K562 (cell line): ENCODE results near the gene PPP1CC. TPM values are rescaled to one million over a fixed set of nuclear protein-coding genes. Genes with fewer than 3 reads are reported as not detected.
A peak's percentile ranks its signal among the peaks of the same experiment; 100 is the strongest.

ENCODE experiments used
- ATAC-seq: fragments of 200-7000 bp; cut with Tn5 transposase; 3 replicates; pipeline ENCODE4 v1.9.1; 2020; ENCODE audit warnings: moderate library complexity
- BruUV-seq: library from RNA; stranded (reverse); fragments of 400-500 nt; replicated peaks from 2 replicates; lab custom pipeline; 2021; lab: Mats Ljungman, UMichigan
- CTCF ChIA-PET: fragments of 300-600 bp; formaldehyde crosslinking; extraction: SDS; loops from one replicate; lab custom pipeline; 2021; ENCODE audit warnings: low intra/inter-chr PET ratio; lab: Yijun Ruan, JAX
- POLR2A ChIA-PET: fragments of 300-600, 350-650 bp; sonication (Branson Sonifier 250); formaldehyde crosslinking; extraction: SDS; loops from one replicate; lab custom pipeline; 2021; ENCODE audit warnings: antibody characterized with exemption, inconsistent platforms; lab: Yijun Ruan, JAX
- DNase-seq, 4 experiments: peaks; one replicate each; pipeline versions ENCODE4 v3.0.0 to v3.0.0-alpha.2; 2011 to 2018; ENCODE audit warnings: low spot score in 3 of 4, mixed read lengths in 3 of 4; ENCODE audit errors: extremely low read depth in 1 of 4
- FAIRE-seq: peaks from 2 replicates; lab custom pipeline; 2011; peaks lifted over from hg19 to GRCh38; lab: Jason Lieb, UNC
- H2AFZ ChIP-seq: 2 replicates; pipeline ENCODE4 v1.6.0; 2011; ENCODE audit warnings: low read depth, low read length, control low read depth, inconsistent platforms
- H3K27ac ChIP-seq: fragments of 200-600 bp; 3 replicates; pipeline ENCODE4 v1.8.0; 2011; ENCODE audit warnings: low read depth, mild to moderate bottlenecking, control low read depth, inconsistent platforms, low read length, moderate library complexity, mixed read lengths; ENCODE audit errors: extremely low read depth
- H3K27me3 ChIP-seq, 2 experiments: fragments of 300-600 bp in 1 of 2; 2 replicates in 1 of 2; 3 replicates in 1 of 2; pipeline versions ENCODE4 v1.6.0 to v1.8.0; 2011; ENCODE audit warnings: inconsistent platforms in 2 of 2, low read length in 2 of 2, mild to moderate bottlenecking in 1 of 2, mixed read lengths in 1 of 2, moderate library complexity in 1 of 2; ENCODE audit not compliant: control insufficient read depth in 2 of 2, insufficient read depth in 2 of 2
- H3K36me3 ChIP-seq: fragments of 300-600 bp; 3 replicates; pipeline ENCODE4 v1.8.0; 2011; ENCODE audit warnings: mild to moderate bottlenecking, low read length, inconsistent platforms; ENCODE audit not compliant: control insufficient read depth, insufficient read depth
- H3K4me1 ChIP-seq, 2 experiments: fragments of 200-600 bp in 1 of 2; replicated peaks in 1 of 2; 2 replicates in 1 of 2; 3 replicates in 1 of 2; pipeline versions ENCODE4 v1.5.1 to v1.8.0; 2011; ENCODE audit warnings: inconsistent platforms in 2 of 2, low read length in 2 of 2, mild to moderate bottlenecking in 1 of 2, mixed read lengths in 1 of 2, moderate library complexity in 1 of 2; ENCODE audit not compliant: control insufficient read depth in 2 of 2, insufficient read depth in 2 of 2
- H3K4me2 ChIP-seq: 2 replicates; pipeline ENCODE4 v1.6.1; 2011; ENCODE audit warnings: low read length, control low read depth, inconsistent platforms, mixed read lengths; ENCODE audit not compliant: insufficient read depth
- H3K4me3 ChIP-seq: fragments of 200-600 bp; sonication (generic), shearing (Covaris generic); 2 replicates; pipeline ENCODE4 v1.5.1; 2016; ENCODE audit warnings: control low read depth, inconsistent platforms
- H3K79me2 ChIP-seq: fragments of 200-600 bp; 3 replicates; pipeline ENCODE4 v1.8.0; 2011; ENCODE audit warnings: low read length, inconsistent platforms; ENCODE audit not compliant: control insufficient read depth, insufficient read depth
- H3K9ac ChIP-seq, 2 experiments: 2 replicates each; pipeline versions ENCODE4 v1.6.0 to v1.6.1; 2011; ENCODE audit warnings: low read depth in 2 of 2, low read length in 2 of 2, control low read depth in 1 of 2, inconsistent platforms in 1 of 2, mild to moderate bottlenecking in 1 of 2, mixed read lengths in 1 of 2; ENCODE audit not compliant: insufficient read depth in 1 of 2
- H3K9me1 ChIP-seq: one replicate; pipeline ENCODE4 v1.6.0; 2011; ENCODE audit warnings: inconsistent platforms, mild to moderate bottlenecking, low read length, moderate library complexity; ENCODE audit not compliant: control insufficient read depth, insufficient read depth
- H3K9me3 ChIP-seq: replicated peaks from 2 replicates; pipeline ENCODE4 v1.5.1; 2011; ENCODE audit warnings: low read depth, low read length, inconsistent platforms; ENCODE audit not compliant: control insufficient read depth, insufficient read depth
- H4K20me1 ChIP-seq: replicated peaks from 2 replicates; pipeline ENCODE4 v1.6.1; 2011; ENCODE audit warnings: low read length, inconsistent platforms, mixed read lengths; ENCODE audit not compliant: control insufficient read depth, insufficient read depth
- BHLHE40 ChIP-seq: IDR thresholded peaks from 2 replicates; pipeline ENCODE4 v1.6.1; 2011; ENCODE audit warnings: low read length, improper control_type of control experiment
- FOXA3 ChIP-seq, 2 experiments: fragments of 450-650 bp in 1 of 2; sonication (generic) in 1 of 2; formaldehyde crosslinking; IDR thresholded peaks in 1 of 2; conservative IDR thresholded peaks in 1 of 2; 2 replicates each; pipeline versions ENCODE4 v1.4.0 to v1.8.0; 2020 to 2022; ENCODE audit warnings: mild to moderate bottlenecking in 2 of 2, missing genetic modification reagents in 1 of 2
- HMG20A ChIP-seq: fragments of 450-650 bp; formaldehyde crosslinking; conservative IDR thresholded peaks from 2 replicates; pipeline ENCODE4 v1.4.0; 2020; ENCODE audit warnings: mild to moderate bottlenecking, mixed read lengths
- LCOR ChIP-seq: sonication (generic); formaldehyde crosslinking; IDR thresholded peaks from 2 replicates; pipeline ENCODE4 v1.8.0; 2022; ENCODE audit warnings: mild to moderate bottlenecking, missing genetic modification reagents
- NR0B1 ChIP-seq: fragments of 450-650 bp; IDR thresholded peaks from one replicate; pipeline ENCODE4 v1.6.1; 2018; ENCODE audit warnings: mild to moderate bottlenecking, moderate library complexity; ENCODE audit not compliant: partially characterized antibody
- RBM25 ChIP-seq: fragments of 200-400 bp; formaldehyde crosslinking; IDR thresholded peaks from 2 replicates; pipeline ENCODE4 v1.6.1; 2018; ENCODE audit warnings: low read length, low read depth, moderate library complexity; ENCODE audit not compliant: severe bottlenecking
- TFAP4 ChIP-seq: sonication (generic); formaldehyde crosslinking; IDR thresholded peaks from 2 replicates; pipeline ENCODE4 v1.8.0; 2022; ENCODE audit warnings: missing genetic modification reagents, mild to moderate bottlenecking, moderate library complexity, borderline replicate concordance
- ZFP36 ChIP-seq: fragments of 150-350 bp; IDR thresholded peaks from 2 replicates; pipeline ENCODE4 v1.6.1; 2018; ENCODE audit warnings: low read length, low read depth; ENCODE audit not compliant: partially characterized antibody
- WGBS: fragments of 100-300 bp; shearing (Covaris generic); methylation state at CpG from one replicate; pipeline ENCODE4 v1.1.6; 2016; ENCODE audit warnings: low coverage, mixed read lengths; ENCODE audit not compliant: insufficient coverage; ENCODE audit errors: missing lambda C conversion rate; 5-methylcytosine and 5-hydroxymethylcytosine counted together
- in situ Hi-C: fragments of 300-500 bp; cut with MboI; formaldehyde crosslinking; loops from 4 replicates; pipeline ENCODE4 v1.15.0; 2018; ENCODE audit warnings: inconsistent platforms, mixed read lengths
- intact Hi-C: fragments of 100-400 bp; cut with micrococcal nuclease; formaldehyde crosslinking; loops from 2 replicates; pipeline ENCODE4 v1.14.2; 2022
- polyA plus RNA-seq, 8 experiments: library from polyadenylated mRNA; depleted of rRNA in 4 of 8; stranded (reverse) in 5 of 8; unstranded in 3 of 8; fragments of >200 nt; fragmentation: Nextera tagmentation in 2 of 8; fragmentation: Illumina TruSeq in 1 of 8; extraction: Ambion mirVana in 2 of 8; extraction: Trizol in 1 of 8; gene quantifications; 2 replicates each; pipeline versions ENCODE4 v1.2.1 to v1.2.3, GENCODE V29; 2011 to 2014; ENCODE audit warnings: inconsistent platforms in 1 of 8, missing spikeins in 1 of 8
- total RNA-seq, 7 experiments: library from RNA; depleted of rRNA in 6 of 7; stranded (reverse); fragments of >200 nt in 6 of 7; fragmentation: Illumina TruSeq in 2 of 7; extraction: Trizol in 2 of 7; gene quantifications; 2 replicates each; pipeline versions ENCODE4 v1.2.1 to v1.2.3, GENCODE V29; 2011 to 2021; ENCODE audit warnings: low replicate concordance in 1 of 7

PPP1CC gene
- total and polyA plus RNA-seq, 9 of the 15 experiments (the other 6 are each of a cell fraction or from before 2014, with no cell fraction given), result 67.4 to 286 (median 195) TPM

- H3K4me1 ChIP-seq, result no peaks in the 10 kb centered on the region
- CTCF ChIA-PET, result no interaction called here
- H3K4me2 ChIP-seq, result no peak overlapping the region
Observed at GRCh38 chr12:110677982-110678381, 64.7 kb downstream of the PPP1CC start.

GRCh38 chr12:110677206-110677911 is 65.3 kb downstream of the PPP1CC start:
- WGBS, result 3% methylated on average over 5 of the region's 5 CpGs
- H2AFZ ChIP-seq, result no peak overlapping the region
- H4K20me1 ChIP-seq, result no peaks in the 10 kb centered on the region; the same call in 1 of the 2 replicates
- peaks cover under 1 to 22% of the 10 kb centered on the region in 2 experiments; a peak in 3 of 5 replicates for H3K27me3 ChIP-seq
- DNase-seq, result no peak
- in situ Hi-C loops (no loop called here), intact Hi-C loops (no loop called here)
- H3K36me3 ChIP-seq, result no peaks in the 10 kb centered on the region
- H3K9ac ChIP-seq, result no peak overlapping the region
- no peak overlapping the region for H3K27ac ChIP-seq
- POLR2A ChIA-PET, result interaction anchor here (0.7 kb wide), 1 partner anchor 13 kb away, joined by 3 read pairs; no protein-coding TSS in a partner anchor
- peak; percentile 43; the same call in 2 of the 3 replicates for ATAC-seq
- H3K4me2 ChIP-seq, result no peak overlapping the region
- no peaks in the 10 kb centered on the region for H3K9me3 ChIP-seq
- H3K79me2 ChIP-seq, result no peaks in the 10 kb centered on the region
- FAIRE-seq, result no peak
- H3K4me3 ChIP-seq, result no peak overlapping the region
- CTCF ChIA-PET, result interaction anchor here (0.6 kb wide), 1 partner anchor 1290 kb away, joined by 3 read pairs; no protein-coding TSS in a partner anchor
- H3K9me1 ChIP-seq, result no peaks in the 10 kb centered on the region
- H3K4me1 ChIP-seq, result no peaks in the 10 kb centered on the region
- no TSS peak for BruUV-seq
- TF ChIP-seq TFAP4 (CRISPR knock-in tag) (peak; percentile 45; the same call in 1 of the 2 replicates), RBM25 (peak; percentile 58), LCOR (CRISPR knock-in tag) (no peak), BHLHE40 (peak; percentile 32; the same call in 1 of the 2 replicates), HMG20A (CRISPR knock-in tag) (no peak), NR0B1 (no peak)

More at GRCh38 chr12:110677982-110678381, 64.7 kb downstream of the PPP1CC start:
- 18% methylated on average over 4 of the region's 4 CpGs for WGBS
- POLR2A ChIA-PET, result no interaction called here
- no peak overlapping the region for H3K27ac ChIP-seq
- H3K4me3 ChIP-seq, result no peak overlapping the region
- H3K36me3 ChIP-seq, result no peaks in the 10 kb centered on the region
- peaks cover 3 to 22% of the 10 kb centered on the region in 2 experiments; a peak in 3 of 5 replicates for H3K27me3 ChIP-seq
- in situ Hi-C loops (no loop called here), intact Hi-C loops (no loop called here)
- DNase-seq (no peak), FAIRE-seq (no peak), ATAC-seq (no peak)
- H3K79me2 ChIP-seq, result no peaks in the 10 kb centered on the region
- no peak overlapping the region for H3K9ac ChIP-seq
- H4K20me1 ChIP-seq, result no peaks in the 10 kb centered on the region; the same call in 1 of the 2 replicates
- H2AFZ ChIP-seq, result no peak overlapping the region
- H3K9me1 ChIP-seq, result no peaks in the 10 kb centered on the region
- no TSS peak for BruUV-seq
- H3K9me3 ChIP-seq, result no peaks in the 10 kb centered on the region
- TF ChIP-seq RBM25 (peak; percentile 45), FOXA3 (CRISPR knock-in tag; conservative IDR thresholded peaks at IDR 0.05 in 1 of 2, IDR thresholded peaks at IDR 0.05 in 1 of 2) (no peak), ZFP36 (peak; percentile 67)
